ENCODE measurements around the gene UNC13D. TPM values are rescaled to one million over a fixed set of nuclear protein-coding genes. Genes with fewer than 3 reads are reported as not detected.

The UNC13D gene
- total and polyA plus RNA-seq, 2 of the 4 experiments (the other 2 are of a cell fraction), result under 0.01 to 0.31 TPM

GRCh38 chr17:75822800-75823166 lies 21.4 kb downstream of the UNC13D start:
- in situ Hi-C loops (cut with MboI; ENCODE audit: low sequenced_read_pairs), result no loop called here
- Histone ChIP-seq H2BK15ac (ENCODE audit: low read depth, low read length) (no peak overlapping the region), H3K27me3 (ENCODE audit: control insufficient read depth, insufficient read depth, low read length) (no peaks in the 10 kb centered on the region), H3K4me2 (ENCODE audit: low read depth, low read length) (no peak overlapping the region), H3K9me1 (ENCODE audit: insufficient read depth, low read length) (no peaks in the 10 kb centered on the region), H2BK120ac (ENCODE audit: low read depth, low read length) (no peak overlapping the region), H2AFZ (replicated peaks; ENCODE audit: low read length, poor library complexity) (no peak overlapping the region), H3K79me1 (ENCODE audit: low read depth in 1 of 2, low read length in 2 of 2) (no peaks in the 10 kb centered on the region; a peak in 1 of 4 replicates), H3K4me1 (ENCODE audit: control insufficient read depth, insufficient read depth, low read length) (no peaks in the 10 kb centered on the region; the same call in 1 of the 2 replicates), H3K18ac (ENCODE audit: low read depth, low read length) (no peak overlapping the region), H2BK20ac (ENCODE audit: low read depth, low read length) (no peak overlapping the region), H4K5ac (ENCODE audit: low read depth, low read length) (no peak overlapping the region), H2BK5ac (ENCODE audit: low read depth, low read length, poor library complexity, severe bottlenecking) (no peak overlapping the region), H2AK5ac (ENCODE audit: low read depth, low read length) (no peak overlapping the region), H4K91ac (ENCODE audit: insufficient read depth, low read depth, low read length) (no peak overlapping the region), H3K23ac (ENCODE audit: low read depth, low read length) (no peak overlapping the region), H4K20me1 (ENCODE audit: insufficient read depth, low read length) (no peaks in the 10 kb centered on the region), H3K56ac (ENCODE audit: extremely low read depth, insufficient read depth, low read length) (no peak overlapping the region), H3K14ac (replicated peaks; ENCODE audit: low read depth, low read length) (no peak overlapping the region), H2AK9ac (replicated peaks; ENCODE audit: low read depth, low read length, poor library complexity) (no peak overlapping the region), H3K9ac (ENCODE audit: low read depth, low read length) (no peak overlapping the region), H3K4me3 (ENCODE audit: insufficient read depth, low read depth, low read length) (no peak overlapping the region), H3K27ac (ENCODE audit: insufficient read depth, low read length) (no peak overlapping the region), H3K36me3 (ENCODE audit: control insufficient read depth, insufficient read depth, low read length) (peaks cover 61% of the 10 kb centered on the region), H4K8ac (ENCODE audit: low read depth in 2 of 2, low read length in 2 of 2) (no peak overlapping the region), H3K9me3 (ENCODE audit: control insufficient read depth, insufficient read depth, low read length) (no peaks in the 10 kb centered on the region), H3K4ac (ENCODE audit: low read depth, low read length) (no peak overlapping the region)
- no peak for ATAC-seq (ENCODE audit: low read depth)
- TF ChIP-seq USF2 (IDR thresholded peaks at IDR 0.05; ENCODE audit: low read depth, low read length) (no peak), MXI1 (IDR thresholded peaks at IDR 0.05; ENCODE audit: borderline replicate concordance, low read depth, low read length) (no peak)
- intact Hi-C loops (cut with micrococcal nuclease), result no loop called here
- no TSS peak for BruUV-seq (replicated peaks)
- ChIA-PET CTCF (no interaction called here), POLR2A (ENCODE audit: unreplicated experiment) (no interaction called here)
- 92% methylated on average over 2 of the region's 3 CpGs; no CpG with 5 or more reads in 1 of the 2 experiments for WGBS, 2 experiments (ENCODE audit: extremely low coverage in 2 of 2, insufficient read length in 1 of 2)
- DNase-seq, result no peak
- dilution Hi-C loops (cut with HindIII; ENCODE audit: low sequenced_read_pairs, unreplicated experiment), result no loop called here

Data from IMR-90 (cell line).